HCT116 (cell line): ENCODE results near the gene CA11.

Experiments used
- ATF3 ChIP-seq: IDR thresholded peaks from 2 replicates; pipeline ENCODE4 v1.6.1; 2012
- CTCF ChIP-seq, 3 experiments: fragments of 200-600 bp in 1 of 3; sonication (generic) in 1 of 3; IDR thresholded peaks in 2 of 3; conservative IDR thresholded peaks in 1 of 3; 2 replicates each; pipeline ENCODE4 v1.5.1; 2012 to 2017; ENCODE audit warnings: low read depth in 2 of 3, low read length in 2 of 3, antibody characterized with exemption in 1 of 3, borderline replicate concordance in 1 of 3, control low read depth in 1 of 3, mild to moderate bottlenecking in 1 of 3, mixed read lengths in 1 of 3, mixed run types in 1 of 3, moderate library complexity in 1 of 3; ENCODE audit not compliant: insufficient read depth in 1 of 3
- MAX ChIP-seq: IDR thresholded peaks from 2 replicates; pipeline ENCODE4 v1.6.1; 2012
- POLR2A ChIP-seq: IDR thresholded peaks from 2 replicates; pipeline ENCODE4 v1.7.0; 2011; ENCODE audit warnings: borderline replicate concordance; ENCODE audit not compliant: insufficient read depth, insufficient read length; ENCODE audit errors: extremely low read depth
- POLR2AphosphoS5 ChIP-seq: IDR thresholded peaks from 2 replicates; pipeline ENCODE4 v1.6.1; 2011; ENCODE audit warnings: mild to moderate bottlenecking, low read depth, low read length, moderate library complexity
- RAD21 ChIP-seq: IDR thresholded peaks from 2 replicates; pipeline ENCODE4 v1.6.1; 2012; ENCODE audit warnings: low read depth, mild to moderate bottlenecking
- YY1 ChIP-seq: IDR thresholded peaks from 2 replicates; pipeline ENCODE4 v1.6.1; 2011; ENCODE audit warnings: low read length, low read depth, moderate library complexity, mild to moderate bottlenecking; ENCODE audit not compliant: insufficient replicate concordance; ENCODE audit errors: extremely low read depth
- ZFX ChIP-seq: fragments of 450-650 bp; IDR thresholded peaks from 2 replicates; pipeline ENCODE4 v1.6.1; 2017
- ZNF274 ChIP-seq: fragments of 200-500 bp; sonication (Bioruptor generic); IDR thresholded peaks from 2 replicates; pipeline ENCODE4 v1.6.1; 2014; ENCODE audit warnings: mild to moderate bottlenecking, low read depth, low read length, inconsistent platforms

GRCh38 chr19:48641850-48642249, 4.1 kb downstream of the CA11 start:
- TF ChIP-seq CTCF (IDR thresholded peaks at IDR 0.05 in 2 of 3, conservative IDR thresholded peaks at IDR 0.05 in 1 of 3; ENCODE audit: borderline replicate concordance in 1 of 3, insufficient read depth in 1 of 3, low read depth in 2 of 3, low read length in 2 of 3): no peak
- TF ChIP-seq MAX: no peak
- no peak for TF ChIP-seq ATF3
- no peak for TF ChIP-seq POLR2AphosphoS5
- no peak for TF ChIP-seq ZNF274
- TF ChIP-seq POLR2A: no peak
- TF ChIP-seq YY1: no peak
- TF ChIP-seq RAD21: no peak
- TF ChIP-seq ZFX: no peak
